Thyroid gland (tissue), 4 donors: ENCODE results near the gene HMCN2. TPM values are rescaled to one million over a fixed set of nuclear protein-coding genes. Genes with fewer than 3 reads are reported as not detected.

Experiments
- DNase-seq, 2 donors: peaks; one replicate each; pipeline ENCODE4 v3.0.0-alpha.2; 2019
- H3K27ac ChIP-seq, 3 donors: fragments of 200-600 bp; sonication (generic); 1 replicate in 2 of 3; 2 replicates in 1 of 3; pipeline ENCODE4 v1.5.1; 2016 to 2019; ENCODE audit warnings: mild to moderate bottlenecking in 1 of 3, moderate library complexity in 1 of 3
- H3K27me3 ChIP-seq: fragments of 200-600 bp; sonication (generic); one replicate; pipeline ENCODE4 v1.5.1; 2019
- H3K36me3 ChIP-seq, 2 donors: fragments of 200-600 bp; sonication (generic); one replicate each; pipeline ENCODE4 v1.5.1; 2016 to 2019
- H3K4me1 ChIP-seq, 2 donors: fragments of 200-600 bp; sonication (generic); one replicate each; pipeline ENCODE4 v1.5.1; 2017 to 2019
- H3K4me3 ChIP-seq, 3 donors: fragments of 200-600 bp; sonication (generic); replicated peaks in 1 of 3; 1 replicate in 2 of 3; 2 replicates in 1 of 3; pipeline ENCODE4 v1.5.1; 2016; ENCODE audit warnings: mild to moderate bottlenecking in 1 of 3
- H3K9me3 ChIP-seq: fragments of 200-600 bp; sonication (generic); one replicate; pipeline ENCODE4 v1.5.1; 2017
- POLR2A ChIP-seq, 2 donors: fragments of 450-650 bp; IDR thresholded peaks; one replicate each; pipeline ENCODE4 v1.6.1; 2017; ENCODE audit warnings: antibody characterized with exemption in 2 of 2, mild to moderate bottlenecking in 2 of 2, moderate library complexity in 1 of 2
- WGBS, 2 donors: methylation state at CpG; one replicate each; pipeline ENCODE4 v1.1.5; 2017; 5-methylcytosine and 5-hydroxymethylcytosine counted together
- intact Hi-C: fragments of 100-400 bp; cut with DNase I; formaldehyde crosslinking; loops from one replicate; pipeline ENCODE4 v1.15.1; 2023
- small RNA-seq: library from RNA; depleted of rRNA; stranded (forward); fragments of <200 nt; gene quantifications from one replicate; pipeline ENCODE3, GENCODE V24; 2016
- total RNA-seq, 4 donors: library from RNA; depleted of rRNA; stranded (reverse); fragments of >200 nt; gene quantifications; one replicate each; pipeline ENCODE4 v1.2.3, GENCODE V29; 2016
- TF ChIP-seq, protein P1 (sequence below), 6 experiments: fragments of 200-600 bp in 3 of 6; fragments of 450-650 bp in 3 of 6; sonication (generic) in 3 of 6; IDR thresholded peaks; one replicate each; pipeline ENCODE4 v1.5.1; 2016 to 2019; ENCODE audit warnings: antibody characterized with exemption in 6 of 6, mild to moderate bottlenecking in 2 of 6, inconsistent platforms in 1 of 6, moderate library complexity in 1 of 6

Gene HMCN2
- total RNA-seq, 4 donors from 2014 or later, result 1.7 to 5.5 (median 3.5) TPM

DNA sequence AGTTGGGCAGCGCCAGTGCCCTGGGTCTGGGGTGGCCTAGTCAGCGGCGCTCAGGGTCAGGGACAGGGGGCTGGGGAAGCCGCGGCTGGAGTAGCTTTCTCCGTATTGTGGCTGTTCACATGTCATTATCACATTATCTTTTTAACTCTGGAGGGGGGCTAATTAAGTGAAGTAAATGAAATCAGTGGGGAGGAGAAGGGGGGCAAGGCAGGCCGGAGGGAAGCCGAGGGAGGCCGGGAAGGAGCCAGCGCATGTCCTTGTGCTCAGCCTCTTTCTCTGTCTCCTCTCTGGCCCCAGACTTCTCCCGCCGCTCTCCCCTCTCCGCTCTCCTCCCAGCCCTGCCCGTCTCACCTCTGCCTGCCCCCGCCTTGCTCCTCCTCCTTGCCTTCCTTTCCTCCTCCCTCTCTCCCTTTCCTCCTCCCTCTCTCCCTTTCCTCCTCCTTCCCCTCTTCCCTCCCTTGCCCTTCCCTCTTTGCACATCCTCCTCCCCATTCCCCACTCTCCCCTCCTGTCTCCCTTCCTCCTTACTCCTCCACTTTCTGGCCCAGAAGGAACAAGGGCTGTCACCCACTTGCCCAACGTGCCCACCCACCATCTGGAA lies 217.9 kb downstream of the HMCN2 start:
- DNase-seq, result no peak
- peaks cover 4 to 8% of the 10 kb centered on the region in 2 donors for H3K36me3 ChIP-seq
- intact Hi-C loops, result no loop called here

More for the DNA sequence above, 217.9 kb downstream of the HMCN2 start:
- Histone ChIP-seq H3K4me3 (no peak overlapping the region), H3K9me3 (no peaks in the 10 kb centered on the region), H3K4me1 (no peaks in the 10 kb centered on the region), H3K27me3 (no peaks in the 10 kb centered on the region), H3K27ac (no peak overlapping the region)
- TF ChIP-seq, protein P1, sequence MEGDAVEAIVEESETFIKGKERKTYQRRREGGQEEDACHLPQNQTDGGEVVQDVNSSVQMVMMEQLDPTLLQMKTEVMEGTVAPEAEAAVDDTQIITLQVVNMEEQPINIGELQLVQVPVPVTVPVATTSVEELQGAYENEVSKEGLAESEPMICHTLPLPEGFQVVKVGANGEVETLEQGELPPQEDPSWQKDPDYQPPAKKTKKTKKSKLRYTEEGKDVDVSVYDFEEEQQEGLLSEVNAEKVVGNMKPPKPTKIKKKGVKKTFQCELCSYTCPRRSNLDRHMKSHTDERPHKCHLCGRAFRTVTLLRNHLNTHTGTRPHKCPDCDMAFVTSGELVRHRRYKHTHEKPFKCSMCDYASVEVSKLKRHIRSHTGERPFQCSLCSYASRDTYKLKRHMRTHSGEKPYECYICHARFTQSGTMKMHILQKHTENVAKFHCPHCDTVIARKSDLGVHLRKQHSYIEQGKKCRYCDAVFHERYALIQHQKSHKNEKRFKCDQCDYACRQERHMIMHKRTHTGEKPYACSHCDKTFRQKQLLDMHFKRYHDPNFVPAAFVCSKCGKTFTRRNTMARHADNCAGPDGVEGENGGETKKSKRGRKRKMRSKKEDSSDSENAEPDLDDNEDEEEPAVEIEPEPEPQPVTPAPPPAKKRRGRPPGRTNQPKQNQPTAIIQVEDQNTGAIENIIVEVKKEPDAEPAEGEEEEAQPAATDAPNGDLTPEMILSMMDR (IDR thresholded peaks at IDR 0.05), result no peak
- no peak for TF ChIP-seq POLR2A (IDR thresholded peaks at IDR 0.05)
- WGBS, 2 donors, result 77% methylated on average over 16 of the region's 16 CpGs

Small RNA genes within 50 kb of the gene (small RNA-seq; reads per million reads assigned to genes)
- gene RN7SL665P, result not detected

Other genes starting within 250 kb of the HMCN2 start
- gene FNBP1, start 222.6 kb upstream of the HMCN2 start, total RNA-seq, result 10 to 100 TPM; 55.8 to 78.5 (median 76.0) TPM
- 10 to 100 TPM; 43.5 to 65.6 (median 58.7) TPM for gene GPR107, start 211.9 kb upstream of the HMCN2 start, total RNA-seq
- gene NCS1, start 93.4 kb upstream of the HMCN2 start, total RNA-seq, result 10 to 100 TPM; 31.0 to 85.4 (median 61.2) TPM
- gene ASS1, start 179.2 kb downstream of the HMCN2 start, total RNA-seq, result 100 to 1,000 TPM; 123 to 235 (median 166) TPM